HCT116 (cell line): Measurements from ENCODE around the gene MTHFD2. TPM values are rescaled to one million over a fixed set of nuclear protein-coding genes. Genes with fewer than 3 reads are reported as not detected.
A peak's percentile ranks its signal among the peaks of the same experiment; 100 is the strongest.

ENCODE experiments used
- ATAC-seq: fragments of 200-7000 bp; cut with Tn5 transposase; 2 replicates; pipeline ENCODE4 v1.9.1; 2020; ENCODE audit warnings: mild to moderate bottlenecking, moderate library complexity
- BruUV-seq: library from RNA; stranded (reverse); fragments of 400-500 nt; replicated peaks from 2 replicates; lab custom pipeline; 2021; lab: Mats Ljungman, UMichigan
- CTCF ChIA-PET: fragments of 300-600 bp; sonication (Branson Sonifier 250); formaldehyde crosslinking; loops from one replicate; lab custom pipeline; 2021; ENCODE audit warnings: antibody characterized with exemption; lab: Charles Lee
- POLR2A ChIA-PET: fragments of 300-600, 350-600 bp; sonication (Branson Sonifier 250); formaldehyde crosslinking; loops from one replicate; lab custom pipeline; 2021; ENCODE audit warnings: antibody characterized with exemption; lab: Charles Lee
- RAD21 ChIA-PET, 2 experiments: fragments of 300-600 bp; sonication (Branson Sonifier 250); formaldehyde crosslinking; loops; one replicate each; lab custom pipeline; 2023; ENCODE audit warnings: low total read pairs in 2 of 2; ENCODE audit not compliant: uncharacterized antibody in 2 of 2, unreplicated experiment in 2 of 2, low non-redundant PET in 1 of 2; lab: Charles Lee
- DNase-seq: peaks from one replicate; pipeline ENCODE4 v3.0.0-alpha.2; 2010; ENCODE audit warnings: low read depth, low spot score
- H2AFZ ChIP-seq: fragments of 200-600 bp; shearing (Covaris generic), sonication (generic); 2 replicates; pipeline ENCODE4 v1.6.1; 2017; ENCODE audit warnings: low read depth, mixed run types, mixed read lengths, antibody characterized with exemption, low read length; ENCODE audit not compliant: poor library complexity, severe bottlenecking
- H3K27ac ChIP-seq: 2 replicates; pipeline ENCODE4 v1.5.1; 2012; ENCODE audit warnings: low read depth, low read length
- H3K27me3 ChIP-seq: fragments of 200-600 bp; sonication (generic); 2 replicates; pipeline ENCODE4 v1.6.1; 2016; ENCODE audit warnings: mixed run types, low read length, mixed read lengths; ENCODE audit not compliant: insufficient read depth
- H3K36me3 ChIP-seq, 2 experiments: fragments of 200-500 bp in 1 of 2; fragments of 200-600 bp in 1 of 2; sonication (Bioruptor generic) in 1 of 2; sonication (generic) in 1 of 2; 2 replicates each; pipeline versions ENCODE4 v1.5.1 to v1.6.1; 2014 to 2016; ENCODE audit warnings: low read length in 2 of 2, inconsistent platforms in 1 of 2, mixed read lengths in 1 of 2, mixed run types in 1 of 2; ENCODE audit not compliant: insufficient read depth in 2 of 2, control insufficient read depth in 1 of 2
- H3K4me1 ChIP-seq, 2 experiments: fragments of 200-600 bp in 1 of 2; sonication (generic) in 1 of 2; 2 replicates each; pipeline versions ENCODE4 v1.5.1 to v1.6.1; 2012 to 2017; ENCODE audit warnings: low read length in 2 of 2, inconsistent platforms in 1 of 2, mild to moderate bottlenecking in 1 of 2, mixed read lengths in 1 of 2, mixed run types in 1 of 2, moderate library complexity in 1 of 2; ENCODE audit not compliant: insufficient read depth in 2 of 2, control insufficient read depth in 1 of 2
- H3K4me2 ChIP-seq: fragments of 200-600 bp; sonication (generic); 2 replicates; pipeline ENCODE4 v1.6.1; 2017; ENCODE audit warnings: mixed run types, low read length, mixed read lengths
- H3K4me3 ChIP-seq, 2 experiments: fragments of 200-600 bp in 1 of 2; sonication (generic) in 1 of 2; replicated peaks in 1 of 2; 2 replicates each; pipeline ENCODE4 v1.5.1; 2011 to 2016; ENCODE audit warnings: low read length in 2 of 2, control low read depth in 1 of 2, low read depth in 1 of 2, mild to moderate bottlenecking in 1 of 2, mixed read lengths in 1 of 2, mixed run types in 1 of 2
- H3K79me2 ChIP-seq: fragments of 200-600 bp; sonication (generic); 2 replicates; pipeline ENCODE4 v1.6.1; 2017; ENCODE audit warnings: mild to moderate bottlenecking, mixed run types, low read length, moderate library complexity, mixed read lengths; ENCODE audit not compliant: insufficient read depth
- H3K9ac ChIP-seq: fragments of 200-600 bp; sonication (generic); 2 replicates; pipeline ENCODE4 v1.6.1; 2016; ENCODE audit warnings: low read length, mixed read lengths
- H3K9me2 ChIP-seq: fragments of 200-600 bp; sonication (generic), shearing (Covaris generic); 2 replicates; pipeline ENCODE4 v1.6.1; 2017; ENCODE audit warnings: mixed run types, mild to moderate bottlenecking, moderate library complexity; ENCODE audit not compliant: insufficient read depth
- H3K9me3 ChIP-seq, 2 experiments: fragments of 200-500 bp in 1 of 2; fragments of 200-600 bp in 1 of 2; sonication (Bioruptor generic) in 1 of 2; sonication (generic) in 1 of 2; 2 replicates each; pipeline ENCODE4 v1.6.1; 2014 to 2017; ENCODE audit warnings: low read length in 2 of 2, mixed read lengths in 2 of 2, inconsistent platforms in 1 of 2, low read depth in 1 of 2, mild to moderate bottlenecking in 1 of 2, mixed run types in 1 of 2, moderate library complexity in 1 of 2; ENCODE audit not compliant: control insufficient read depth in 1 of 2, insufficient read depth in 1 of 2
- H4K20me1 ChIP-seq: fragments of 200-600 bp; sonication (generic), shearing (Covaris generic); 2 replicates; pipeline ENCODE4 v1.6.1; 2017; ENCODE audit warnings: mixed run types, mild to moderate bottlenecking, moderate library complexity; ENCODE audit not compliant: insufficient read depth
- CEBPB ChIP-seq: IDR thresholded peaks from 2 replicates; pipeline ENCODE4 v1.6.1; 2012; ENCODE audit warnings: low read depth
- CTCF ChIP-seq, 3 experiments: fragments of 200-600 bp in 1 of 3; sonication (generic) in 1 of 3; IDR thresholded peaks in 2 of 3; conservative IDR thresholded peaks in 1 of 3; 2 replicates each; pipeline ENCODE4 v1.5.1; 2012 to 2017; ENCODE audit warnings: low read depth in 2 of 3, low read length in 2 of 3, antibody characterized with exemption in 1 of 3, borderline replicate concordance in 1 of 3, control low read depth in 1 of 3, mild to moderate bottlenecking in 1 of 3, mixed read lengths in 1 of 3, mixed run types in 1 of 3, moderate library complexity in 1 of 3; ENCODE audit not compliant: insufficient read depth in 1 of 3
- EGR1 ChIP-seq: IDR thresholded peaks from 2 replicates; pipeline ENCODE4 v1.6.1; 2012; ENCODE audit warnings: low read depth
- ELF1 ChIP-seq: IDR thresholded peaks from 2 replicates; pipeline ENCODE4 v1.6.1; 2012; ENCODE audit warnings: low read depth, borderline replicate concordance
- EZH2 ChIP-seq: fragments of 200-600 bp; sonication (generic); IDR thresholded peaks from 2 replicates; pipeline ENCODE4 v1.6.1; 2017; ENCODE audit warnings: antibody characterized with exemption, mixed run types
- FOSL1 ChIP-seq: IDR thresholded peaks from 2 replicates; pipeline ENCODE4 v1.6.1; 2012; ENCODE audit warnings: low read depth
- POLR2AphosphoS5 ChIP-seq: IDR thresholded peaks from 2 replicates; pipeline ENCODE4 v1.6.1; 2011; ENCODE audit warnings: mild to moderate bottlenecking, low read depth, low read length, moderate library complexity
- RAD21 ChIP-seq: IDR thresholded peaks from 2 replicates; pipeline ENCODE4 v1.6.1; 2012; ENCODE audit warnings: low read depth, mild to moderate bottlenecking
- SIN3A ChIP-seq: IDR thresholded peaks from 2 replicates; pipeline ENCODE4 v1.6.1; 2012; ENCODE audit warnings: low read depth
- SRF ChIP-seq: IDR thresholded peaks from 2 replicates; pipeline ENCODE4 v1.6.1; 2012; ENCODE audit warnings: low read depth
- TCF7L2 ChIP-seq: IDR thresholded peaks from 2 replicates; pipeline ENCODE4 v1.7.0; 2011; ENCODE audit warnings: borderline replicate concordance, inconsistent platforms; ENCODE audit not compliant: insufficient read depth, insufficient read length; ENCODE audit errors: extremely low read depth
- YY1 ChIP-seq: IDR thresholded peaks from 2 replicates; pipeline ENCODE4 v1.6.1; 2011; ENCODE audit warnings: low read length, low read depth, moderate library complexity, mild to moderate bottlenecking; ENCODE audit not compliant: insufficient replicate concordance; ENCODE audit errors: extremely low read depth
- ZFX ChIP-seq: fragments of 450-650 bp; IDR thresholded peaks from 2 replicates; pipeline ENCODE4 v1.6.1; 2017
- ZNF274 ChIP-seq: fragments of 200-500 bp; sonication (Bioruptor generic); IDR thresholded peaks from 2 replicates; pipeline ENCODE4 v1.6.1; 2014; ENCODE audit warnings: mild to moderate bottlenecking, low read depth, low read length, inconsistent platforms
- intact Hi-C: fragments of 100-400 bp; cut with micrococcal nuclease; formaldehyde crosslinking; loops from 2 replicates; pipeline ENCODE4 v1.10.0; 2022
- total RNA-seq: library from RNA; stranded (reverse); gene quantifications from one replicate; pipeline ENCODE4 v1.2.1, GENCODE V29; 2021; ENCODE audit not compliant: unreplicated experiment
- TF ChIP-seq, protein P1 (sequence below): IDR thresholded peaks from 2 replicates; pipeline ENCODE4 v1.6.1; 2012

The MTHFD2 gene
- total RNA-seq, 1 experiment from 2014 or later: 445 TPM

GRCh38 chr2:74174909-74175308 lies 23.5 kb upstream of the MTHFD2 start:
- Histone ChIP-seq H3K27ac (no peak overlapping the region), H3K27me3 (no peaks in the 10 kb centered on the region), H3K36me3 (peaks cover 14 to 16% of the 10 kb centered on the region in 2 experiments; a peak in 3 of 4 replicates), H3K9me2 (no peaks in the 10 kb centered on the region), H2AFZ (no peak overlapping the region), H3K4me3 (no peak overlapping the region), H3K4me2 (no peak overlapping the region), H4K20me1 (peaks cover 4% of the 10 kb centered on the region; the same call in 1 of the 2 replicates), H3K9ac (no peak overlapping the region), H3K9me3 (no peaks in the 10 kb centered on the region), H3K4me1 (peaks cover 8 to 12% of the 10 kb centered on the region in 2 experiments; a peak in 3 of 4 replicates), H3K79me2 (peaks cover 75% of the 10 kb centered on the region)
- POLR2A ChIA-PET: no interaction called here
- CTCF ChIA-PET: interaction anchor here (1.1 kb wide), 1 partner anchor 495 kb away, joined by 3 read pairs; no protein-coding TSS in a partner anchor
- intact Hi-C loops: no loop called here
- TF ChIP-seq CTCF (IDR thresholded peaks at IDR 0.05 in 2 of 3, conservative IDR thresholded peaks at IDR 0.05 in 1 of 3; ENCODE audit: borderline replicate concordance in 1 of 3, insufficient read depth in 1 of 3, low read depth in 2 of 3, low read length in 2 of 3): no peak
- TF ChIP-seq ZNF274: no peak
- TF ChIP-seq FOSL1: no peak
- no peak for TF ChIP-seq YY1
- no peak for TF ChIP-seq ZFX
- TF ChIP-seq, protein P1, sequence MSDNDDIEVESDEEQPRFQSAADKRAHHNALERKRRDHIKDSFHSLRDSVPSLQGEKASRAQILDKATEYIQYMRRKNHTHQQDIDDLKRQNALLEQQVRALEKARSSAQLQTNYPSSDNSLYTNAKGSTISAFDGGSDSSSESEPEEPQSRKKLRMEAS: no peak
- no peak for ATAC-seq
- RAD21 ChIA-PET: no interaction called here
- no peak for DNase-seq
- BruUV-seq: no TSS peak

GRCh38 chr2:74177696-74178095 lies 20.7 kb upstream of the MTHFD2 start:
- H3K79me2 ChIP-seq: peaks cover 57% of the 10 kb centered on the region
- H2AFZ ChIP-seq: no peak overlapping the region
- H3K4me3 ChIP-seq: peak overlapping the region; percentile 79 to 91
- BruUV-seq: no TSS peak
- intact Hi-C loops: no loop called here
- ChIA-PET POLR2A (interaction anchor here (1.3 kb wide), 1 partner anchor 8 kb away, joined by 4 read pairs; no protein-coding TSS in a partner anchor), CTCF (interaction anchor here (1.3 kb wide), 1 partner anchor 26 kb away, joined by 8 read pairs; no protein-coding TSS in a partner anchor), RAD21 (interaction anchor here in 1 of 2 experiments (0.7 kb wide), 1 partner anchor 30 kb away, joined by 3 read pairs; no protein-coding TSS in a partner anchor)
- ATAC-seq: no peak
- peaks cover 0 to under 1% of the 10 kb centered on the region in 2 experiments; a peak in 1 of 4 replicates for H3K36me3 ChIP-seq
- no peaks in the 10 kb centered on the region for H3K9me2 ChIP-seq
- no peak for DNase-seq
- TF ChIP-seq TCF7L2 (no peak), EGR1 (no peak), RAD21 (no peak), CEBPB (no peak), SIN3A (no peak), SRF (no peak), CTCF (IDR thresholded peaks at IDR 0.05 in 2 of 3, conservative IDR thresholded peaks at IDR 0.05 in 1 of 3; ENCODE audit: borderline replicate concordance in 1 of 3, insufficient read depth in 1 of 3, low read depth in 2 of 3, low read length in 2 of 3) (no peak), EZH2 (no peak), POLR2AphosphoS5 (no peak), ELF1 (no peak), ZNF274 (no peak)
- no peaks in the 10 kb centered on the region for H3K27me3 ChIP-seq
- H3K4me1 ChIP-seq: peaks cover 8 to 17% of the 10 kb centered on the region in 2 experiments; a peak in 3 of 4 replicates
- H4K20me1 ChIP-seq: peaks cover 4% of the 10 kb centered on the region; the same call in 1 of the 2 replicates
- no peaks in the 10 kb centered on the region for H3K9me3 ChIP-seq
- peak overlapping the region; percentile 90 for H3K9ac ChIP-seq
- peak overlapping the region; percentile 82 for H3K4me2 ChIP-seq
- H3K27ac ChIP-seq: peak overlapping the region; percentile 95
